Activated T-cell treated with anti-CD3 and anti-CD28 coated beads for 48 hours (primary cell): ENCODE results near the gene SLC39A11.
"Not testable (repeated sequence)": the region's sequence is repeated elsewhere in the genome, so short reads cannot be mapped to it uniquely, and the experiment has no call there.

Source experiments
- DNase-seq: peaks from one replicate; pipeline ENCODE4 v3.0.0-alpha.2; 2020; ENCODE audit warnings: low read depth

Gene SLC39A11

GRCh38 chr17:72786209-72786608, 306.3 kb downstream of the SLC39A11 start:
- no peak for DNase-seq

- no peak for DNase-seq
Observed at GRCh38 chr17:72782985-72783701, 309.3 kb downstream of the SLC39A11 start.

- DNase-seq: not testable (repeated sequence)
Observed at GRCh38 chr17:72782437-72782836, 310.1 kb downstream of the SLC39A11 start.

GRCh38 chr17:72778169-72779151, 314.0 kb downstream of the SLC39A11 start:
- no peak for DNase-seq

GRCh38 chr17:72775919-72776318, 316.6 kb downstream of the SLC39A11 start:
- DNase-seq: no peak

- no peak for DNase-seq
Observed at GRCh38 chr17:72775237-72775636, 317.3 kb downstream of the SLC39A11 start.

GRCh38 chr17:72774236-72774635, 318.3 kb downstream of the SLC39A11 start:
- no peak for DNase-seq

GRCh38 chr17:72773225-72773624, 319.3 kb downstream of the SLC39A11 start:
- DNase-seq: not testable (repeated sequence)

GRCh38 chr17:72772331-72772821, 320.1 kb downstream of the SLC39A11 start:
- DNase-seq: no peak

- no peak for DNase-seq
Observed at GRCh38 chr17:72771734-72772133, 320.8 kb downstream of the SLC39A11 start.

GRCh38 chr17:72766761-72767356, 325.6 kb downstream of the SLC39A11 start:
- DNase-seq: no peak

- no peak for DNase-seq
Observed at GRCh38 chr17:72765368-72766153, 326.9 kb downstream of the SLC39A11 start.

- no peak for DNase-seq
Observed at GRCh38 chr17:72764632-72765041, 327.9 kb downstream of the SLC39A11 start.

GRCh38 chr17:72763981-72764380, 328.5 kb downstream of the SLC39A11 start:
- no peak for DNase-seq

- not testable (repeated sequence) for DNase-seq
Observed at GRCh38 chr17:72761893-72762575, 330.5 kb downstream of the SLC39A11 start.

GRCh38 chr17:72761431-72761830, 331.1 kb downstream of the SLC39A11 start:
- no peak for DNase-seq

- DNase-seq: no peak
Observed at GRCh38 chr17:72760368-72760767, 332.1 kb downstream of the SLC39A11 start.

GRCh38 chr17:72759301-72759700, 333.2 kb downstream of the SLC39A11 start:
- DNase-seq: no peak

- DNase-seq: no peak
Observed at GRCh38 chr17:72756256-72756655, 336.2 kb downstream of the SLC39A11 start.

GRCh38 chr17:72754513-72754912, 338.0 kb downstream of the SLC39A11 start:
- DNase-seq: no peak

GRCh38 chr17:72751746-72752145, 340.7 kb downstream of the SLC39A11 start:
- no peak for DNase-seq
